Measurements from ENCODE around the gene ZBTB8OS.
"Not testable (repeated sequence)": the region's sequence is repeated elsewhere in the genome, so short reads cannot be mapped to it uniquely, and the experiment has no call there.

ZBTB8OS gene

GRCh38 chr1:32647308-32648134 is 2.8 kb downstream of the ZBTB8OS start:
- DNase-seq (ENCODE audit: extremely low read depth, low read depth) = no peak
- no peak for TF ChIP-seq CTCF (IDR thresholded peaks at IDR 0.05; ENCODE audit: low read depth, low read length, missing control alignments)
- H3K4me3 ChIP-seq (replicated peaks; ENCODE audit: low read depth, low read length) = no peak overlapping the region

DNA sequence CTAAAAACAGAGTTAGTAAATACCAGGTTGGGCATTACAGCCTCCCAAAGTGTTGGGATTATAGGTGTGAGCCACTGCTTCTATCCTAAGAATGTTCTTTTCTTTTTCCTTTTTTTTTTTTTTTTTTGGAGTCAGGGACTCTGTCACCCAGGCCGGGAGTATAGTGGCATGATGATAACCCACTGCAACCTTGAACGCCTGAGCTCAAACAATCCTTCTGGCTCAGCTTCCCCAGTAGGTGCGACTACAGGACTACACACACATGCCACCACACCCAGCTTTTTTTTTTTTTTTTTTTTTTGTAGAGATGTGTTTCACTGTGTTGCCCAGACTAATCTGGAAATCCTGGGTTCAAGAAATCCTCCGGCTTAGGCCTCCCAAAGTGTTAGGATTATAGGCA is 5.9 kb downstream of the ZBTB8OS start:
- no peak for TF ChIP-seq CTCF (IDR thresholded peaks at IDR 0.05; ENCODE audit: low read depth, low read length, missing control alignments)
- no peak for DNase-seq (ENCODE audit: extremely low read depth, low read depth)
- no peak overlapping the region for H3K4me3 ChIP-seq (replicated peaks; ENCODE audit: low read depth, low read length)

DNA sequence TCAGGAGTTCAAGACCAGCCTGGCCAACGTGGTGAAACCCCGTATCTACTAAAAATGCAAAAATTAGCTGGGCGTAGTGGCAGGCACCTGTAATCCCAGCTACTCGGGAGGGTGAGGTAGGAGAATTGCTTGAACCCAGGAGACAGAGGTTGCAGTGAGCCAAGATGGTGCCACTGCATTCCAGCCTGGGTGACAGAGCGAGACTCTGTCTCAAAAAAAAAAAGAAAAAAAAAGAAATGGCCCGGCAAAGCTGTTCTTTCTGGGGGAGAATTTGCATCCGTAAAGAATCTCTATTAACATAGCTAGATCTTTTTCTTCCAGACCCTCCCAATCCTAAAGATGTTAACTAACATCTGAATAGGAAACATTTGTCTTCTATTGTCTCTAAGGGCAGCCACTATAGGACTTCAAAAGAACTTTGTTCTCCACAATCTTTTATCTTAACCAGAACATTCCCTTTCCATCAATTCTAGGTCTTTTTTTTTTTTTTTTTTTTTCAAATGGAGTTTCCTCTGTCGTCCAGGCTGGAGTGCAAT is 8.0 kb downstream of the ZBTB8OS start:
- H3K4me3 ChIP-seq (replicated peaks; ENCODE audit: low read depth, low read length); DNase-seq (ENCODE audit: extremely low read depth, low read depth): not testable (repeated sequence)

GRCh38 chr1:32639489-32640075 is 10.8 kb downstream of the ZBTB8OS start:
- no peak for TF ChIP-seq CTCF (IDR thresholded peaks at IDR 0.05; ENCODE audit: low read depth, low read length, missing control alignments)
- no peak overlapping the region for H3K4me3 ChIP-seq (replicated peaks; ENCODE audit: low read depth, low read length)
- DNase-seq (ENCODE audit: extremely low read depth, low read depth) = no peak

- no peak for TF ChIP-seq CTCF (IDR thresholded peaks at IDR 0.05; ENCODE audit: low read depth, low read length, missing control alignments)
- no peak overlapping the region for H3K4me3 ChIP-seq (replicated peaks; ENCODE audit: low read depth, low read length)
Observed at GRCh38 chr1:32636914-32637645, 13.3 kb downstream of the ZBTB8OS start.

DNA sequence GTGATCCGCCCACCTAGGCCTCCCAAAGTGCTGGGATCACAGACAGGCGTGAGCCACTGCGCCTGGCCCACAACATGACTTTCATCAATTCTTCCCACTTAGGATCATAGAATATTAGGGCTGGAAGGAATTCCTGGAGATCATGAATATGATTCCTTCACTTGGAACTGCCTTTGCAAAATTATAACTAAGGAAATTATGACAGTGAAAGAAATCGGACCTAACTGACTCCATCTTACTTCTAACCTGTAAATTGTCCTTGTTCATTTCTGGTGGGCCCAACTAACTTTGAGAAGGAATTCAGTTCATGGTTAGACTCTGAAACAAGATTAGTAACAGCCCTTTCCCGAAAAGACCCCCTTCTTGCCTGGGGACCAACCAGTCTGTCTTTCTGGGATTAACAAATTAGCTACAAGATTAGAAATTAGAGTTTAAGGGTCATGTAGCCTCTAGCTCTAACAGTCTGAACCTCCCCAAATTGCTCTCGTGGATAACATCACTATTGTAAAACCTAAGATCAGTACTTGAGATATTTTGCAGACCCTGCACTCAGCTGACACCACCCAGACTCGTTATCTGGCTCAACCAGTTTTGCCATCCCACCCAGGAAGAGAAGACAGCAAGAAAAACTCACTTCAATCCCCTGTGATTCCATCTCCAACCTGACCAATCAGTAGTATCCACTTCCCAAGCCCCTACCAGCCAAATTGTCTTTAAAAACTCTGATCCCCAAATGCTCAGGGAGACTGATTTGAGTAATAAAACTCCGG is 14.7 kb downstream of the ZBTB8OS start:
- H3K4me3 ChIP-seq (replicated peaks; ENCODE audit: low read depth, low read length) = no peak overlapping the region
- no peak for DNase-seq (ENCODE audit: extremely low read depth, low read depth)
- TF ChIP-seq CTCF (IDR thresholded peaks at IDR 0.05; ENCODE audit: low read depth, low read length, missing control alignments) = no peak

More at GRCh38 chr1:32636914-32637645, 13.3 kb downstream of the ZBTB8OS start:
- no peak for DNase-seq (ENCODE audit: extremely low read depth, low read depth)
